HepG2 (cell line): ENCODE measurements around the gene TSACC. TPM values are rescaled to one million over a fixed set of nuclear protein-coding genes. Genes with fewer than 3 reads are reported as not detected.

Source experiments
- AGO2 ChIP-seq: fragments of 200-400 bp; formaldehyde crosslinking; optimal IDR thresholded peaks from 2 replicates; pipeline ENCODE3; 2017; ENCODE audit warnings: mild to moderate bottlenecking, low read depth, low read length, moderate library complexity
- CBFB ChIP-seq: sonication (generic); formaldehyde crosslinking; IDR thresholded peaks from 2 replicates; pipeline ENCODE4 v1.4.0; 2020; ENCODE audit warnings: missing genetic modification reagents
- CTCF ChIP-seq: sonication (generic); formaldehyde crosslinking; IDR thresholded peaks from 2 replicates; pipeline ENCODE4 v1.5.0; 2020; ENCODE audit warnings: mild to moderate bottlenecking, missing genetic modification reagents, moderate library complexity
- DDIT3 ChIP-seq: sonication (generic); formaldehyde crosslinking; IDR thresholded peaks from 2 replicates; pipeline ENCODE4 v1.4.0; 2020; ENCODE audit warnings: mild to moderate bottlenecking, missing genetic modification reagents
- DNMT3B ChIP-seq: conservative IDR thresholded peaks from 2 replicates; pipeline ENCODE4 v1.6.1; 2016; ENCODE audit warnings: missing biosample characterization, control low read depth
- ETV6 ChIP-seq: sonication (generic); formaldehyde crosslinking; conservative IDR thresholded peaks from 2 replicates; pipeline ENCODE4 v1.4.0; 2020; ENCODE audit warnings: missing genetic modification reagents
- HOXA9 ChIP-seq: sonication (generic); formaldehyde crosslinking; IDR thresholded peaks from 2 replicates; pipeline ENCODE4 v1.8.1; 2022; ENCODE audit warnings: missing genetic modification reagents, mild to moderate bottlenecking, moderate library complexity, borderline replicate concordance
- MLLT10 ChIP-seq: sonication (generic); formaldehyde crosslinking; IDR thresholded peaks from 2 replicates; pipeline ENCODE4 v1.4.0; 2020; ENCODE audit warnings: missing genetic modification reagents
- NAIF1 ChIP-seq: sonication (generic); formaldehyde crosslinking; IDR thresholded peaks from 2 replicates; pipeline ENCODE4 v1.5.0; 2020; ENCODE audit warnings: mild to moderate bottlenecking, missing genetic modification reagents, borderline replicate concordance
- NR2F2 ChIP-seq: IDR thresholded peaks from 2 replicates; pipeline ENCODE4 v1.6.1; 2012; ENCODE audit warnings: low read depth, inconsistent platforms, borderline replicate concordance
- PHF8 ChIP-seq: sonication (generic); formaldehyde crosslinking; IDR thresholded peaks from 2 replicates; pipeline ENCODE4 v1.5.0; 2020; ENCODE audit warnings: missing genetic modification reagents
- TAF1 ChIP-seq: sonication (generic); formaldehyde crosslinking; IDR thresholded peaks from 2 replicates; pipeline ENCODE4 v1.4.0; 2020; ENCODE audit warnings: missing genetic modification reagents
- XBP1 ChIP-seq: sonication (generic); formaldehyde crosslinking; IDR thresholded peaks from 2 replicates; pipeline ENCODE4 v1.5.0; 2020; ENCODE audit warnings: missing genetic modification reagents
- ZFP82 ChIP-seq: sonication (generic); formaldehyde crosslinking; IDR thresholded peaks from 2 replicates; pipeline ENCODE4 v1.5.1; 2020; ENCODE audit warnings: mild to moderate bottlenecking, missing genetic modification reagents, borderline replicate concordance
- ZNF10 ChIP-seq: sonication (generic); formaldehyde crosslinking; IDR thresholded peaks from 2 replicates; pipeline ENCODE4 v1.4.0; 2020; ENCODE audit warnings: mild to moderate bottlenecking, low read depth, missing genetic modification reagents, borderline replicate concordance
- ZNF234 ChIP-seq: sonication (generic); formaldehyde crosslinking; conservative IDR thresholded peaks from 2 replicates; pipeline ENCODE4 v1.5.1; 2020; ENCODE audit warnings: mild to moderate bottlenecking, missing genetic modification reagents
- ZNF260 ChIP-seq: sonication (generic); formaldehyde crosslinking; IDR thresholded peaks from 2 replicates; pipeline ENCODE4 v1.4.0; 2020; ENCODE audit warnings: missing genetic modification reagents, low read depth, mild to moderate bottlenecking, borderline replicate concordance
- ZNF292 ChIP-seq: sonication (generic); formaldehyde crosslinking; IDR thresholded peaks from 2 replicates; pipeline ENCODE4 v1.8.1; 2022; ENCODE audit warnings: mild to moderate bottlenecking, low read depth, missing genetic modification reagents, borderline replicate concordance
- ZNF296 ChIP-seq: sonication (generic); formaldehyde crosslinking; conservative IDR thresholded peaks from 2 replicates; pipeline ENCODE4 v1.5.0; 2020; ENCODE audit warnings: mild to moderate bottlenecking, missing genetic modification reagents
- ZNF496 ChIP-seq: sonication (generic); formaldehyde crosslinking; IDR thresholded peaks from 2 replicates; pipeline ENCODE4 v1.8.1; 2023; ENCODE audit warnings: mild to moderate bottlenecking, moderate library complexity, missing genetic modification reagents; ENCODE audit not compliant: insufficient replicate concordance
- ZNF546 ChIP-seq: sonication (generic); formaldehyde crosslinking; conservative IDR thresholded peaks from 2 replicates; pipeline ENCODE4 v1.8.1; 2023; ENCODE audit warnings: mild to moderate bottlenecking, missing genetic modification reagents
- ZNF660 ChIP-seq: sonication (generic); formaldehyde crosslinking; IDR thresholded peaks from 2 replicates; pipeline ENCODE4 v1.5.1; 2020; ENCODE audit warnings: mild to moderate bottlenecking, low read depth, missing genetic modification reagents, borderline replicate concordance
- ZNF710 ChIP-seq: sonication (generic); formaldehyde crosslinking; IDR thresholded peaks from 2 replicates; pipeline ENCODE4 v1.5.0; 2020; ENCODE audit warnings: mild to moderate bottlenecking, missing genetic modification reagents, borderline replicate concordance
- polyA plus RNA-seq, 8 experiments: library from polyadenylated mRNA; depleted of rRNA in 3 of 8; stranded (reverse) in 7 of 8; unstranded in 1 of 8; fragments of >200 nt; fragmentation: Illumina TruSeq in 4 of 8; extraction: Trizol in 4 of 8; gene quantifications; 2 replicates each; pipeline versions ENCODE4 v1.2.1 to v1.2.3, GENCODE V29; 2011 to 2016; ENCODE audit warnings: low read depth in 4 of 8, missing spikeins in 1 of 8, mixed read lengths in 1 of 8; ENCODE audit not compliant: insufficient read depth in 1 of 8
- total RNA-seq, 5 experiments: library from RNA; depleted of rRNA; stranded (reverse); fragments of >200 nt; fragmentation: Illumina TruSeq; extraction: Trizol; gene quantifications; 2 replicates each; pipeline ENCODE4 v1.2.3, GENCODE V29; 2016; ENCODE audit warnings: low read depth in 1 of 5
- TF ChIP-seq, protein P1 (sequence below): sonication (generic); formaldehyde crosslinking; IDR thresholded peaks from 2 replicates; pipeline ENCODE4 v1.4.0; 2020; ENCODE audit warnings: mild to moderate bottlenecking, missing genetic modification reagents

Gene TSACC
- total and polyA plus RNA-seq, 2 of the 13 experiments (the other 11 are each of a cell fraction or from before 2014, with no cell fraction given) = 1.5 to 2.6 TPM

DNA sequence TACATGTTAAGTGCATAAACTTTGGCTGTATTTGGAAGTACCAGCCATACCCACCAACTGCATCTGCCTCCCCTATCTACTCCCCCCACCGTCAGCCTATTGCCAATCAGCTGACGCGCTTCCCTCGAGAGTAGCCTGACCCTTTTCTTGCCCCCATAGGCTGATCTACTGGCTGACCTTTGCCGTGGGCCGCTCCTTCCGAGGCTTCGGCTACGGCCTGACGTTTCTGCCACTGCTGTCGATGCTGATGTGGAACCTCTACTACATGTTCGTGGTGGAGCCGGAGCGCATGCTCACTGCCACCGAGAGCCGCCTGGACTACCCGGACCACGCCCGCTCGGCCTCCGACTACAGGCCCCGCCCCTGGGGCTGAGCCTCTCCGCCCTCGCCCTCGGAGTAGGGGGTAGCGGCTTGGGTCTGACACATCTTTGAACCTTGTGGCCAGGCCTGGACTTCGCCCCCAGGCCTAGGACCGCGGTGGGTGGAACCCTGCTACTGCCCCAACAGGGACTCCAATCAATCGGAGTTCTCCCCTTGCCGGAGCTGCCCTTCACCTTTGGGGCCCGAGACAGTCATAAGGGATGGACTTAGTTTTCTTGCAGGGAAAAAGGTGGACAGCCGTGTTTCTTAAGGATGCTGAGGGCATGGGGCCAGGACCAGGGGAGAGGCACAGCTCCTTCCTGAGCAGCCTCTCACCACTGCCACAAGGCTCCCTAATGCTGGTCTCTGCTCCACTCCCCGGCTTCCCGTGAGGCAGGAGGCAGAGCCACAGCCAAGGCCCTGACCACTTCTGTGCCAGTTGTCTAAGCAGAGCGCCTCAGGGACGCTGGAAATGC, 46.9 kb upstream of the TSACC start (continued):
- TF ChIP-seq NR2F2 (peak; percentile 72; the same call in 1 of the 2 replicates), CTCF (CRISPR knock-in tag) (0 out of 2 replicates have a peak, but pooled peaks have one; percentile 11), NAIF1 (CRISPR knock-in tag) (no peak), TAF1 (CRISPR knock-in tag) (peak; percentile 65), ZNF496 (CRISPR knock-in tag) (no peak), PHF8 (CRISPR knock-in tag) (peak; percentile 72), ZNF292 (0 out of 2 replicates have a peak, but pooled peaks have one; percentile 26), ZNF546 (CRISPR knock-in tag) (peak; percentile 64), ETV6 (no peak; the same call in 1 of the 2 replicates), ZNF10 (CRISPR knock-in tag) (no peak), ZNF296 (CRISPR knock-in tag) (no peak), ZNF234 (no peak), XBP1 (CRISPR knock-in tag) (no peak), DDIT3 (CRISPR knock-in tag) (0 out of 2 replicates have a peak, but pooled peaks have one; percentile 7), ZNF710 (CRISPR knock-in tag) (0 out of 2 replicates have a peak, but pooled peaks have one; percentile 49), CBFB (CRISPR knock-in tag) (peak; percentile 82), ZFP82 (CRISPR knock-in tag) (no peak; the same call in 1 of the 2 replicates), ZNF660 (CRISPR knock-in tag) (no peak), AGO2 (peak; percentile 86), MLLT10 (CRISPR knock-in tag) (no peak), ZNF260 (CRISPR knock-in tag) (no peak), DNMT3B (peak; percentile 94), HOXA9 (CRISPR knock-in tag) (no peak; the same call in 1 of the 2 replicates)
- TF ChIP-seq, protein P1, sequence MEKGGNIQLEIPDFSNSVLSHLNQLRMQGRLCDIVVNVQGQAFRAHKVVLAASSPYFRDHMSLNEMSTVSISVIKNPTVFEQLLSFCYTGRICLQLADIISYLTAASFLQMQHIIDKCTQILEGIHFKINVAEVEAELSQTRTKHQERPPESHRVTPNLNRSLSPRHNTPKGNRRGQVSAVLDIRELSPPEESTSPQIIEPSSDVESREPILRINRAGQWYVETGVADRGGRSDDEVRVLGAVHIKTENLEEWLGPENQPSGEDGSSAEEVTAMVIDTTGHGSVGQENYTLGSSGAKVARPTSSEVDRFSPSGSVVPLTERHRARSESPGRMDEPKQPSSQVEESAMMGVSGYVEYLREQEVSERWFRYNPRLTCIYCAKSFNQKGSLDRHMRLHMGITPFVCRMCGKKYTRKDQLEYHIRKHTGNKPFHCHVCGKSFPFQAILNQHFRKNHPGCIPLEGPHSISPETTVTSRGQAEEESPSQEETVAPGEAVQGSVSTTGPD = no peak
